Natural killer cell (primary cell): ENCODE results near the gene FAM228B. TPM values are rescaled to one million over a fixed set of nuclear protein-coding genes. Genes with fewer than 3 reads are reported as not detected.

ENCODE experiments used
- total RNA-seq, 4 donors: library from RNA; stranded (reverse); fragments of 120-200 nt in 1 of 4; gene quantifications; one replicate each; pipeline versions ENCODE4 v1.2.3 to v1.2.4, GENCODE V29; 2013 to 2022

The FAM228B gene
- total RNA-seq, 3 donors from 2014 or later (not counting 1 experiment from before 2014, with no cell fraction given): 31.4 to 35.9 (median 31.5) TPM

Other genes starting within 250 kb of the FAM228B start
- 10 to 100 TPM; 71.5 to 85.7 (median 84.0) TPM for gene ATAD2B, start 196.3 kb upstream of the FAM228B start, total RNA-seq
- gene UBXN2A, start 183.0 kb upstream of the FAM228B start, total RNA-seq: 10 to 100 TPM; 14.7 to 18.0 (median 16.2) TPM
- 1 to 10 TPM in 1 of 3 donors, under 1 TPM in 1, not detected in 1; 0.93 to 1.1 TPM for gene MFSD2B, start 113.4 kb upstream of the FAM228B start, total RNA-seq
- 10 to 100 TPM in 2 of 3 donors, 1 to 10 TPM in 1; 2.4 to 11.8 (median 11.2) TPM for gene WDCP, start 76.1 kb upstream of the FAM228B start, total RNA-seq
- gene FKBP1B, start 73.7 kb upstream of the FAM228B start, total RNA-seq: 1 to 10 TPM; 1.5 to 3.4 (median 3.3) TPM
- gene SF3B6, start 47.1 kb upstream of the FAM228B start, total RNA-seq: 10 to 100 TPM; 57.2 to 65.1 (median 57.4) TPM
- gene TP53I3, start 38.6 kb upstream of the FAM228B start, total RNA-seq: 1 to 10 TPM; 1.6 to 2.6 (median 2.0) TPM
- not detected for gene PFN4, start 135 bp upstream of the FAM228B start, total RNA-seq
- gene FAM228A, start 51.6 kb downstream of the FAM228B start, total RNA-seq: under 1 TPM in 2 of 3 donors, not detected in 1; 0.34 to 0.82 TPM
- 100 to 1,000 TPM; 101 to 118 (median 115) TPM for gene ITSN2, start 237.1 kb downstream of the FAM228B start, total RNA-seq